ENCODE data around the gene RAP1A.
"Not testable (repeated sequence)": the region's sequence is repeated elsewhere in the genome, so short reads cannot be mapped to it uniquely, and the experiment has no call there.

The RAP1A gene

GRCh38 chr1:111597426-111597825 lies 22.2 kb upstream of the RAP1A start:
- DNase-seq (ENCODE audit: low read depth in 3 of 3, low spot score in 1 of 3), result no peak

GRCh38 chr1:111598544-111598943 lies 21.0 kb upstream of the RAP1A start:
- no peak for DNase-seq (ENCODE audit: low read depth in 3 of 3, low spot score in 1 of 3)

GRCh38 chr1:111599781-111600693 lies 19.6 kb upstream of the RAP1A start:
- DNase-seq (ENCODE audit: low read depth in 3 of 3, low spot score in 1 of 3), result no peak

- no peak for DNase-seq (ENCODE audit: low read depth in 3 of 3, low spot score in 1 of 3)
Measured at GRCh38 chr1:111600886-111601386, 18.7 kb upstream of the RAP1A start.

GRCh38 chr1:111602302-111602701 lies 17.3 kb upstream of the RAP1A start:
- DNase-seq (ENCODE audit: low read depth in 3 of 3, low spot score in 1 of 3), result no peak

- no peak for DNase-seq (ENCODE audit: low read depth in 3 of 3, low spot score in 1 of 3)
Measured at GRCh38 chr1:111602974-111603373, 16.6 kb upstream of the RAP1A start.

GRCh38 chr1:111603979-111604378 lies 15.6 kb upstream of the RAP1A start:
- peak; percentile 43 to 56 (median 49) for DNase-seq (ENCODE audit: low read depth in 3 of 3, low spot score in 1 of 3)

GRCh38 chr1:111604931-111605330 lies 14.7 kb upstream of the RAP1A start:
- no peak for DNase-seq (ENCODE audit: low read depth in 3 of 3, low spot score in 1 of 3)

- no peak for DNase-seq (ENCODE audit: low read depth in 3 of 3, low spot score in 1 of 3)
Measured at GRCh38 chr1:111605576-111605975, 14.0 kb upstream of the RAP1A start.

GRCh38 chr1:111606457-111607215 lies 13.0 kb upstream of the RAP1A start:
- not testable (repeated sequence) for DNase-seq (ENCODE audit: low read depth in 3 of 3, low spot score in 1 of 3)

- not testable (repeated sequence) for DNase-seq (ENCODE audit: low read depth in 3 of 3, low spot score in 1 of 3)
Measured at GRCh38 chr1:111608528-111608927, 11.1 kb upstream of the RAP1A start.

- no peak for DNase-seq (ENCODE audit: low read depth in 3 of 3, low spot score in 1 of 3)
Measured at GRCh38 chr1:111611986-111612385, 7.6 kb upstream of the RAP1A start.

- peak in 1 of 3 donors; percentile 35 for DNase-seq (ENCODE audit: low read depth in 3 of 3, low spot score in 1 of 3)
Measured at GRCh38 chr1:111615870-111616715, 3.5 kb upstream of the RAP1A start.

- DNase-seq (ENCODE audit: low read depth in 3 of 3, low spot score in 1 of 3), result no peak
Measured at GRCh38 chr1:111618081-111618480, 1.5 kb upstream of the RAP1A start.

- DNase-seq (ENCODE audit: low read depth in 3 of 3, low spot score in 1 of 3), result no peak
Measured at GRCh38 chr1:111618961-111619634, 491 bp upstream of the RAP1A start.

GRCh38 chr1:111620441-111620971 lies 917 bp downstream of the RAP1A start:
- DNase-seq (ENCODE audit: low read depth in 3 of 3, low spot score in 1 of 3), result no peak

- no peak for DNase-seq (ENCODE audit: low read depth in 3 of 3, low spot score in 1 of 3)
Measured at GRCh38 chr1:111621050-111621449, 1.5 kb downstream of the RAP1A start.

GRCh38 chr1:111622166-111622565 lies 2.6 kb downstream of the RAP1A start:
- no peak for DNase-seq (ENCODE audit: low read depth in 3 of 3, low spot score in 1 of 3)

- DNase-seq (ENCODE audit: low read depth in 3 of 3, low spot score in 1 of 3), result no peak
Measured at GRCh38 chr1:111624382-111624781, 4.8 kb downstream of the RAP1A start.

- DNase-seq (ENCODE audit: low read depth in 3 of 3, low spot score in 1 of 3), result no peak
Measured at GRCh38 chr1:111625276-111625675, 5.7 kb downstream of the RAP1A start.

Data from stimulated activated CD4-positive, alpha-beta T cell treated with anti-CD3 and anti-CD28 coated beads, TNF-alpha, amount 100 ng/mL, for 1 hour (primary cell).